Chondrocyte (in vitro differentiated cells): ENCODE measurements around the gene DOCK3. TPM values are rescaled to one million over a fixed set of nuclear protein-coding genes. Genes with fewer than 3 reads are reported as not detected.
"Not testable (repeated sequence)": the region's sequence is repeated elsewhere in the genome, so short reads cannot be mapped to it uniquely, and the experiment has no call there.

Experiments used
- DNase-seq: peaks from one replicate; pipeline ENCODE4 v3.0.0; 2021; ENCODE audit warnings: mixed read lengths, low spot score
- H3K27ac Mint-ChIP-seq: one replicate; pipeline ENCODE4 v1.8.0; 2021; ENCODE audit warnings: mild to moderate bottlenecking, moderate library complexity, mixed read lengths; ENCODE audit not compliant: unreplicated experiment
- H3K27me3 Mint-ChIP-seq: 2 replicates; pipeline ENCODE4 v1.8.0; 2021; ENCODE audit warnings: low read depth, mixed read lengths
- H3K36me3 Mint-ChIP-seq: 2 replicates; pipeline ENCODE4 v1.8.0; 2021; ENCODE audit warnings: low read depth, mixed read lengths
- H3K4me1 Mint-ChIP-seq: 2 replicates; pipeline ENCODE4 v1.8.0; 2021; ENCODE audit warnings: low read depth, mild to moderate bottlenecking, mixed read lengths
- H3K4me3 Mint-ChIP-seq: one replicate; pipeline ENCODE4 v1.8.0; 2021; ENCODE audit warnings: mild to moderate bottlenecking, moderate library complexity, mixed read lengths; ENCODE audit not compliant: unreplicated experiment
- H3K9me3 Mint-ChIP-seq: 2 replicates; pipeline ENCODE4 v1.8.0; 2021; ENCODE audit warnings: low read depth, mixed read lengths
- total RNA-seq: library from RNA; stranded (reverse); gene quantifications from 3 replicates; pipeline ENCODE4 v1.2.1, GENCODE V29; 2021
- TF ChIP-seq, protein P1 (sequence below): fragments of 200-600 bp; sonication (generic); IDR thresholded peaks from 2 replicates; pipeline ENCODE4 v1.5.0; 2021; ENCODE audit warnings: antibody characterized with exemption, mild to moderate bottlenecking, moderate library complexity

DOCK3 gene
- total RNA-seq, 1 donor from 2014 or later, result 0.25 TPM

- Mint-ChIP-seq H3K27me3 (peaks cover 2% of the 10 kb centered on the region), H3K27ac (no peak overlapping the region), H3K4me3 (no peak overlapping the region), H3K9me3 (peaks cover 2% of the 10 kb centered on the region), H3K36me3 (no peaks in the 10 kb centered on the region), H3K4me1 (no peaks in the 10 kb centered on the region)
- no peak for DNase-seq
- TF ChIP-seq, protein P1, sequence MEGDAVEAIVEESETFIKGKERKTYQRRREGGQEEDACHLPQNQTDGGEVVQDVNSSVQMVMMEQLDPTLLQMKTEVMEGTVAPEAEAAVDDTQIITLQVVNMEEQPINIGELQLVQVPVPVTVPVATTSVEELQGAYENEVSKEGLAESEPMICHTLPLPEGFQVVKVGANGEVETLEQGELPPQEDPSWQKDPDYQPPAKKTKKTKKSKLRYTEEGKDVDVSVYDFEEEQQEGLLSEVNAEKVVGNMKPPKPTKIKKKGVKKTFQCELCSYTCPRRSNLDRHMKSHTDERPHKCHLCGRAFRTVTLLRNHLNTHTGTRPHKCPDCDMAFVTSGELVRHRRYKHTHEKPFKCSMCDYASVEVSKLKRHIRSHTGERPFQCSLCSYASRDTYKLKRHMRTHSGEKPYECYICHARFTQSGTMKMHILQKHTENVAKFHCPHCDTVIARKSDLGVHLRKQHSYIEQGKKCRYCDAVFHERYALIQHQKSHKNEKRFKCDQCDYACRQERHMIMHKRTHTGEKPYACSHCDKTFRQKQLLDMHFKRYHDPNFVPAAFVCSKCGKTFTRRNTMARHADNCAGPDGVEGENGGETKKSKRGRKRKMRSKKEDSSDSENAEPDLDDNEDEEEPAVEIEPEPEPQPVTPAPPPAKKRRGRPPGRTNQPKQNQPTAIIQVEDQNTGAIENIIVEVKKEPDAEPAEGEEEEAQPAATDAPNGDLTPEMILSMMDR, result no peak
Observed at GRCh38 chr3:50913260-50913659, 238.5 kb downstream of the DOCK3 start.

- H3K4me1 Mint-ChIP-seq, H3K27ac Mint-ChIP-seq, H3K36me3 Mint-ChIP-seq, H3K27me3 Mint-ChIP-seq, H3K4me3 Mint-ChIP-seq: not testable (repeated sequence)
- H3K9me3 Mint-ChIP-seq, result peaks cover 27% of the 10 kb centered on the region
- peak; percentile 48 for DNase-seq
Observed at GRCh38 chr3:50922071-50922470, 247.3 kb downstream of the DOCK3 start.

DNA sequence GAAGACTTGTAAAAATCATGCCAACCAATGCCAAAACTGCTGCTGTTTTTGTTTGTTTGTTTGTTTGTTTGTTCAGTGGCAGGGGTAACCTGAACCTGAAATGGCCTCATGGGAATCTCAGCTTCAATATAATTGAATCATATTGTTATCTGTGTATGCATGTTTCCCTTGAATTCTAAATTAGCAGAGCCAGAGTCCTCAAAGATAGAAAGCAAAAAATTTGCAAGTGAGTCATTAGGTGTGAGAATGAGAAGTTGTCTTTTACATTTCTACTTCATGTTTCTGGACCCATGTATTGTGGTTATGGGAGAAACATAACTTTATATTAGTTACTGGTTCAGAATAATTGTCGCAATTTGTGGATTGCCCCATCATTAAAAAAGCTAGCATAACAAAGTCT is 249.2 kb downstream of the DOCK3 start:
- no peaks in the 10 kb centered on the region for H3K36me3 Mint-ChIP-seq
- H3K4me3 Mint-ChIP-seq, result no peak overlapping the region
- peaks cover 22% of the 10 kb centered on the region for H3K9me3 Mint-ChIP-seq
- TF ChIP-seq, protein P1, result no peak
- no peaks in the 10 kb centered on the region for H3K27me3 Mint-ChIP-seq
- no peak overlapping the region for H3K27ac Mint-ChIP-seq
- H3K4me1 Mint-ChIP-seq, result no peaks in the 10 kb centered on the region
- no peak for DNase-seq

DNA sequence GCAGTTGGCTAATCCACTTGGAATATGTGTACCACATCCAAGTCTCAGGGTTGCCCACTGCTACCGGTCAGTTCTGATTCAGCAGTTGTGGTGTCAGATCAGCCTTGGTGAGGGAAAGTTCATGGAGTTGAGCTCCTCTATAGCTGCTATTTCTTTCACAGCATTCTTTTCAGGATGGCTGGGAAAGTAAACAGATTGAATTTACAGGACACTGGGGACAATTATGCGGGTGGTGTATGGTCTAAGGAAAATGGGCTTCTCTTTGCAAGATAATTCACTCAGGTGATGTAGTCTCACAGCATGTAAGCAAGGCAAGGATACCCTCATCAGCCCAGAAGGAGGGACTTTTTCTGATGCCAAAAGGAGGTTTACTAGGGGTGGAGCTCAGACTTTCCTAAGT is 249.9 kb downstream of the DOCK3 start:
- H3K36me3 Mint-ChIP-seq, result no peaks in the 10 kb centered on the region
- H3K27me3 Mint-ChIP-seq, result no peaks in the 10 kb centered on the region
- DNase-seq, result no peak
- H3K4me3 Mint-ChIP-seq, result no peak overlapping the region
- no peaks in the 10 kb centered on the region for H3K4me1 Mint-ChIP-seq
- TF ChIP-seq, protein P1, result no peak
- H3K27ac Mint-ChIP-seq, result no peak overlapping the region
- H3K9me3 Mint-ChIP-seq, result peaks cover 15% of the 10 kb centered on the region

GRCh38 chr3:50926868-50927267 is 252.1 kb downstream of the DOCK3 start:
- Mint-ChIP-seq H3K4me1 (no peaks in the 10 kb centered on the region), H3K27me3 (no peaks in the 10 kb centered on the region), H3K27ac (no peak overlapping the region), H3K4me3 (no peak overlapping the region), H3K36me3 (no peaks in the 10 kb centered on the region), H3K9me3 (peaks cover 5% of the 10 kb centered on the region)
- TF ChIP-seq, protein P1, result no peak
- no peak for DNase-seq

GRCh38 chr3:50930371-50931208 is 255.9 kb downstream of the DOCK3 start:
- Mint-ChIP-seq H3K9me3 (peaks cover 2% of the 10 kb centered on the region), H3K4me1 (no peaks in the 10 kb centered on the region), H3K4me3 (no peak overlapping the region), H3K27ac (no peak overlapping the region), H3K36me3 (no peaks in the 10 kb centered on the region), H3K27me3 (no peaks in the 10 kb centered on the region)
- TF ChIP-seq, protein P1, result no peak
- peak; percentile 78 for DNase-seq

GRCh38 chr3:50932918-50933317 is 258.2 kb downstream of the DOCK3 start:
- not testable (repeated sequence) for H3K4me1 Mint-ChIP-seq, H3K27ac Mint-ChIP-seq
- peaks cover 12% of the 10 kb centered on the region for H3K9me3 Mint-ChIP-seq

More at GRCh38 chr3:50932918-50933317, 258.2 kb downstream of the DOCK3 start:
- H3K36me3 Mint-ChIP-seq, H3K27me3 Mint-ChIP-seq, DNase-seq, H3K4me3 Mint-ChIP-seq: not testable (repeated sequence)
